Prostate gland (tissue), 2 donors: Measurements from ENCODE around the gene EVA1A. TPM values are rescaled to one million over a fixed set of nuclear protein-coding genes. Genes with fewer than 3 reads are reported as not detected.

Source experiments
- DNase-seq: peaks from one replicate; pipeline ENCODE4 v3.0.0-alpha.2; 2019; ENCODE audit warnings: low spot score
- H3K27ac ChIP-seq, 2 donors: fragments of 200-600 bp; sonication (generic); 2 replicates each; pipeline ENCODE4 v1.5.1; 2017 to 2019
- H3K27me3 ChIP-seq: fragments of 200-600 bp; sonication (generic); replicated peaks from 2 replicates; pipeline ENCODE4 v1.5.1; 2019; ENCODE audit not compliant: insufficient read depth
- H3K36me3 ChIP-seq, 2 donors: fragments of 200-600 bp; sonication (generic); 1 replicate in 1 of 2; 2 replicates in 1 of 2; pipeline versions ENCODE4 v1.5.1 to v1.8.1; 2017 to 2019
- H3K4me1 ChIP-seq: fragments of 200-600 bp; sonication (generic); replicated peaks from 2 replicates; pipeline ENCODE4 v1.5.1; 2019
- H3K4me3 ChIP-seq, 2 donors: fragments of 200-600 bp; sonication (generic); 2 replicates each; pipeline ENCODE4 v1.5.1; 2017 to 2019
- H3K9me3 ChIP-seq: fragments of 200-600 bp; sonication (generic); 2 replicates; pipeline ENCODE4 v1.5.1; 2017
- CTCF ChIP-seq, 4 experiments: fragments of 200-600 bp in 2 of 4; fragments of 450-650 bp in 2 of 4; sonication (generic) in 2 of 4; IDR thresholded peaks; 1 replicate in 3 of 4; 2 replicates in 1 of 4; pipeline ENCODE4 v1.5.1; 2016 to 2019; ENCODE audit warnings: antibody characterized with exemption in 4 of 4, mild to moderate bottlenecking in 2 of 4, moderate library complexity in 2 of 4
- POLR2A ChIP-seq: fragments of 450-650 bp; IDR thresholded peaks from one replicate; pipeline ENCODE4 v1.6.1; 2016; ENCODE audit warnings: antibody characterized with exemption, mild to moderate bottlenecking
- POLR2AphosphoS5 ChIP-seq: sonication (generic); formaldehyde crosslinking; IDR thresholded peaks from one replicate; pipeline ENCODE4 v1.6.1; 2017; ENCODE audit warnings: antibody characterized with exemption
- WGBS: methylation state at CpG from one replicate; pipeline ENCODE4 v1.1.5; 2018; 5-methylcytosine and 5-hydroxymethylcytosine counted together
- intact Hi-C: fragments of 100-400 bp; cut with DNase I; formaldehyde crosslinking; loops from one replicate; pipeline ENCODE4 v1.14.2; 2022
- total RNA-seq, 2 donors: library from RNA; depleted of rRNA; stranded (reverse); fragments of >200 nt; gene quantifications; one replicate each; pipeline ENCODE4 v1.1.0, GENCODE V29; 2016

EVA1A gene
- total RNA-seq, result 10 to 100 TPM in 1 of 2 donors, 1 to 10 TPM in 1; 9.7 to 16.9 TPM

DNA sequence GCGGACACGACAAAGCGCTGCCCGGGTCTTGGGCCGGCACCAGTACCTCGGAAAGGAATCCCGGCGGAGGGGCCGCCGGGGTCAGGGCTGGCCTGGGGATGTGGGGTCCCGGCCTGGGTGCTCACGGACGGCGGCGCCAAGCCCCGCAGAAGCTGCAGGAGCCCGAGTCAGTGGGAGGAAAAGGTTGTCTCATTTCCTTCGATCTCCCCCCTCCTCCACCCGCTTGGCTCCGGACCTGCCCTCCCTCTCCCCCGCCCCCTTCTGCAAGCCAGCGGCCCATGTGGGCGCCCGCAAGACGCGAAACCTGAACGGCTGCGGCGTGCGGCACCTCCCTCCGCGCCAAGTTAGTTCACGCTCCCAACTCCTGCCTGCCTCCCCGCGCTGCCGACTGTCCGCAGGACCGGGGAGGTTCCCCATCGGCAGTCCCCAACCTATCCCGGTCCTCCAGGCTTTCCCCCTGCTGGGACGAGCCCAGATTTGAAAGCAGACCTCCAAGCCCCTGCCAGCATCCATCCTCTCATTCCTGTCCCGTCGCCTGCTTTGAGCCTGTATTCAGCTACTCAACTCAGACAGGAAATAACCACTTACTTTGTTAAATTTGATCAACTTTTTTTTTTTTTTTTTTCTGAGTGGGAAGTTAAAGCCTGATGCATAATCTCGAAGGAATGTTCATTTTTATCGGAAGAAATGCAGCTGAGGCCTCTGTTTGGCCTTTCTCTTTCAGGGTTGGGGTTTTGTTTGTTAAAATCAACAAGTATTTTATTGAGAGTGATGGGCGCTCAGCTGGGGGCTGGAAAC is at the start of gene EVA1A:
Gene EVA1A, minus strand, starts transcription at position 172 of the 798 bp plus-strand sequence. CDS start 42,799 bp downstream, outside the sequence.
- intact Hi-C loops, result no loop called here
- Histone ChIP-seq H3K4me1 (no peaks in the 10 kb centered on the region), H3K27ac (peak within 1 kb of the TSS; percentile 5 to 37), H3K9me3 (no peaks in the 10 kb centered on the region), H3K36me3 (no peaks in the 10 kb centered on the region), H3K27me3 (no peaks in the 10 kb centered on the region), H3K4me3 (peak within 1 kb of the TSS; percentile 27 to 46)
- peak; percentile 11 for DNase-seq
- no peak for TF ChIP-seq CTCF (IDR thresholded peaks at IDR 0.05)
- peak; percentile 15 for TF ChIP-seq POLR2A
- 2% methylated on average over 37 of the region's 46 CpGs for WGBS

DNA sequence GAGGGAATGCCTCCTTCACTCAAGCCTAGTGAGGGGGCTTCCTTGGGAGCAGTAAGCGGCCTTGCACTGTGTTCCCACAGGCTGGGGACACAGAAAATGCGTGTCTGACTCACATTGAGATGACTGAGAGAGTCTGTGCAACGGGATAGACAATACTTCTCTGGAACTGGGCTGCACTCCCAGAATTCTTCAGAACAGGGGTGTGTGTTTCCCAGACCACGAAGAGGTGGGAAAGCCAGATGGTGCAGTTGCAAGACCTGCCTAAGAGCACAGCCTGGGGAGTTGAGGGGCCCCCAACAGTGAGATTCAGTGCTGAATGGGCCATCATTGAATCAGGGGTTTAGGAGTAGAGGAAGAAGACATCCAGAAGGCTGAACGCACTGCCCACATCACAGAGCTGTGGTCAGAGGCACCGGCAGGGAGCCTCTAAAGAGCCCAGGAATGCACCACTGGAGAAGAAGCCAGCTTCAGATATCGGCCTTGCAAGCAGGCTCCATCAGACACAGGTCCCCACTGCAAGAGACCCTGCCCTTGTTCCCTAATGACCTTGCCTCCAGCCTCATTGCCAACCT is 49.3 kb upstream of the EVA1A start:
- intact Hi-C loops, result no loop called here
- H3K27me3 ChIP-seq, result peaks cover 4% of the 10 kb centered on the region
- DNase-seq, result no peak

DNA sequence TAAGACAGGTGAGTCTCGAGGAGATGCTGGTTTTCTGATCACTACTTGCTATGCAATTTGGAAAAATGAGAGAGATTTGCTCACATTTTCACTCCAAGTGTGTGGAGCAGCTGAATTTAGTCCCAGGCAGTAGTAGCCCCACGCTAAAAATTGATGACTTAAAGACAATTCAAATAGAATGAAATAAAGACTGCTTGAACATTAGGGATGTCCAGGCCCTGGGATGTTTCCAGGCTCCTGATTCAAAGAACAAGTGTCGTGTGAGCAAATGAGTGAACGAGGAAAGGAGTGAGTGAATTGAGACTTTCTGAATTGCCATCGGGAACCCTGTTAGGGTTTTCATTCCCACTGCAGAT is 48.6 kb upstream of the EVA1A start:
- TF ChIP-seq POLR2AphosphoS5 (no peak), CTCF (IDR thresholded peaks at IDR 0.05) (no peak), POLR2A (no peak)
- 41% methylated on average over 5 of the region's 5 CpGs for WGBS
- intact Hi-C loops, result no loop called here

More for the DNA sequence above, 49.3 kb upstream of the EVA1A start:
- H3K4me3 ChIP-seq, result no peak overlapping the region
- TF ChIP-seq POLR2A, result no peak
- no peak for TF ChIP-seq CTCF (IDR thresholded peaks at IDR 0.05)
- TF ChIP-seq POLR2AphosphoS5, result no peak
- no peaks in the 10 kb centered on the region for H3K9me3 ChIP-seq
- H3K36me3 ChIP-seq, result no peaks in the 10 kb centered on the region
- no peaks in the 10 kb centered on the region for H3K4me1 ChIP-seq
- H3K27ac ChIP-seq, result no peak overlapping the region
- 71% methylated on average over 7 of the region's 7 CpGs for WGBS

DNA sequence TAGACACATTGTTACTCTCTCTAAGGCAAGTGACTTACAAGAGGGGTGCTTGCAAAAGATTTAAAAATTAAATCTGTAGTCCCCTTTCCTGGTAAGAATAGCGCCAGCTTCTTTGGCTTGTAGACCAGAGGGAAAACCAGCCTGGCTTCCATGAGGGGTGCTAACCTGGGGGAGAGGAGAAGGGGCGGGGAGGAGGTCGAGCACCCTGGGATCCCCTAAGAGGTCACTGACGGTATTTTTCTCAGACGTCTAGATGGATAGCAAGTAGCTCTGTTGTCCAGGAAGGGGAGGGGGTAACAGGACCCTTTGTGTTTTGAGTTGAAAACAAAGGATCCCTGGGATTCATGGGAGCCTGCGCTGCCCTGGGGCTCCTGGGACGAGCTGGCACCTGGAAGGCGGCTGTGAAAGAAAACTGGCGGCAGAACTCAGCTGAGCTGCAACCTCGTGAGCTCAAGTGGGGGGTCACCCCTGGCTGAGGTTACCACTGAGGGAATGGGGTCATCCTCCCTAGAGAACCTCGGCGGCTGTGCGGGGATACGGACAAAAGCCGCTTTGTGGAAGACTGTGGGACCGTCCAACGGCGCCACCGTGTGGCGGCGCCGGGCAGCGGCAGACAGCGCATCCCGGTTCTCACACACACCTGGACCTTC is 48.1 kb upstream of the EVA1A start:
- intact Hi-C loops, result no loop called here
- no peak for TF ChIP-seq POLR2AphosphoS5
- peak; percentile 61 to 90 (median 82) for TF ChIP-seq CTCF (IDR thresholded peaks at IDR 0.05)
- Histone ChIP-seq H3K4me3 (no peak overlapping the region), H3K9me3 (no peaks in the 10 kb centered on the region), H3K27me3 (peaks cover 4% of the 10 kb centered on the region), H3K27ac (no peak overlapping the region), H3K4me1 (no peaks in the 10 kb centered on the region), H3K36me3 (no peaks in the 10 kb centered on the region)
- 13% methylated on average over 25 of the region's 25 CpGs for WGBS
- peak; percentile 47 for DNase-seq

More for the DNA sequence above, 48.6 kb upstream of the EVA1A start:
- no peaks in the 10 kb centered on the region for H3K4me1 ChIP-seq
- DNase-seq, result no peak
- no peaks in the 10 kb centered on the region for H3K36me3 ChIP-seq
- no peaks in the 10 kb centered on the region for H3K9me3 ChIP-seq
- peaks cover 4% of the 10 kb centered on the region for H3K27me3 ChIP-seq
- H3K4me3 ChIP-seq, result no peak overlapping the region
- no peak overlapping the region for H3K27ac ChIP-seq
